GM19395 (cell line): Measurements from ENCODE around the gene TBC1D16.
"Not testable (repeated sequence)": the region's sequence is repeated elsewhere in the genome, so short reads cannot be mapped to it uniquely, and the experiment has no call there.

ENCODE experiments used
- ATAC-seq: cut with Tn5 transposase; IDR thresholded peaks from one replicate; pipeline ENCODE4 v1.9.1; 2021; ENCODE audit warnings: mild to moderate bottlenecking, moderate library complexity; ENCODE audit not compliant: unreplicated experiment

The TBC1D16 gene

DNA sequence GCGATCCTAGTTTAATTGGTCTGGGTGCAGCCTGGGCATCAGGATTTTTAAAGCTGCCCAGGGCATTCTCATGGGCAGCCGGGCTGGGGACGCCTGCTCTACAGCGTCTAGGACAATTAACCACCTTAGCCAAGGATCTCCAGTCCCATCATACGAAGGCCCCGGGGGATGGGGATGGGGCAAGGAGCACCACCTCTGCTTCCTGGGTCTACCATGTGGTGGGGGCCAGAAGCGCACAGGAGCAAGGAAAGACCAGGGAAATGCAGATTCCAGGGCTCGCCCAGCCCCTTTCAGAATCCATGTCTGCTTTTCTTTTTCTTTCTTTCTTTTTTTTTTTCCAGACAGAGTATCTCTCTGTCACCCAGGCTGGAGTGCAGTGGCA lies 29.3 kb downstream of the TBC1D16 start:
- no peak for ATAC-seq

DNA sequence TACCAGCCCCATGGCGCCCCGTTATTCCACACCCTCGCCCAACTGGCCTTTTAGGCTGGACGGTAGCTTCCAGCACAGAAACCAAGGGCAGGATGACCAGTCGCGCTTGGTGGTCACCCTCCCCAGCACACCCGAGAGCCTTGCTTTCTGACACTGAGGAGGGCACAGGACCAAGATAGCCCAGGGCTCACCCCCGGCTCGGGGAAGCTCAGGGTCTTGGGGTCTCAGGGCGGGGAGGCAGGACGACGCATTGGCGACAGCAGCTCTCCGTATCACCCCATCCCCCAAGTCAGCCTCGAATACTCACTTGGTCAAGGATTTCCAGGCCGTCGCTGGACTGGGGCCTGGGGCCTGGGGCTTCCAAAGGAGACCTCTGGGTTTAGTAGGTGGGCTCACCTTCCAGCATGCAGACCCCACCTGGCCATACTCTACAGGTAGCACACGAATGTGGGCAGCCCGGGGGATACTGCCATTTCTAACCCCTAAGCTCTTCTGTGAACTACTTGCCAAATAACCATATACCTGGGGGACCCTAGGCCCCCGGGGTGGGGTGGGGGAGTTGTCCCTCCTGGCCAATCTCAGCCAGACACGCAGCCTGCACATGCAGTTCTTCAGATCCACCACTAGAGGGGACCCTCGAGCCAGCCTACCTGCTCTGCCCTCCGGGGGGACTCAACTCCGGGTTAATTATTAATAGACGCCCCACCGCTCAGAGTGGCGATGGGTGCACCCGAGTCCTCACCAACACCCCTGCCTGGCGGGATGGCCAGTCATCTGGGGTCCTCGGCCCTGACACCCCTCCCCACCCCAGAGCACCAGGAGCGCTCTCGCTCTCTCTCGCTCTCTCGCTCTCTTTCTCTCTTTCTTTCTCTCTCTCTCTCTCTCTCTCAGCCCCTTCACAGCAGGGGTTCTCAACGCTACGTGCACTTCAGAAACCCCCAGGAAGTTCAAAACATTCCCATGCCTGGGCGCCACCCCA lies 30.0 kb downstream of the TBC1D16 start:
- no peak for ATAC-seq

DNA sequence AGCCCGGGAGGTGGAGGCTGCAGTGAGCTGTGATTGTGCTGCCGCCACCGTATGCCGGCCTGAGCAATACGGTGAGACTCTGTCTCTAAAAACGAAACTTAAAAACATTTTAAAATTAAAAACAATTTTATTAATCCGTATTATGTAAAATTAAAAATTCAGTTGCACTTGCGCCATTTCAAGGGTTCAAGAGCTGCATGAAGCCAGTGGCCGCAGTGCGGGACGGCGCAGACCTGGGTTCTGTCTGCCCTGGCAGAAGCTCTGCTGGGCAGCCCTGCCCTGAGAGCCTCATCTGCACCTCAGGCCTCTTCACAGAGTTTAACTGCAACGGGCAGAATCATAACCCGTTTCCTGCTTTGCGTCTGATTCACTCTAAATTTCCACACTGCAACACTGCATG lies 31.7 kb downstream of the TBC1D16 start:
- ATAC-seq, result no peak

DNA sequence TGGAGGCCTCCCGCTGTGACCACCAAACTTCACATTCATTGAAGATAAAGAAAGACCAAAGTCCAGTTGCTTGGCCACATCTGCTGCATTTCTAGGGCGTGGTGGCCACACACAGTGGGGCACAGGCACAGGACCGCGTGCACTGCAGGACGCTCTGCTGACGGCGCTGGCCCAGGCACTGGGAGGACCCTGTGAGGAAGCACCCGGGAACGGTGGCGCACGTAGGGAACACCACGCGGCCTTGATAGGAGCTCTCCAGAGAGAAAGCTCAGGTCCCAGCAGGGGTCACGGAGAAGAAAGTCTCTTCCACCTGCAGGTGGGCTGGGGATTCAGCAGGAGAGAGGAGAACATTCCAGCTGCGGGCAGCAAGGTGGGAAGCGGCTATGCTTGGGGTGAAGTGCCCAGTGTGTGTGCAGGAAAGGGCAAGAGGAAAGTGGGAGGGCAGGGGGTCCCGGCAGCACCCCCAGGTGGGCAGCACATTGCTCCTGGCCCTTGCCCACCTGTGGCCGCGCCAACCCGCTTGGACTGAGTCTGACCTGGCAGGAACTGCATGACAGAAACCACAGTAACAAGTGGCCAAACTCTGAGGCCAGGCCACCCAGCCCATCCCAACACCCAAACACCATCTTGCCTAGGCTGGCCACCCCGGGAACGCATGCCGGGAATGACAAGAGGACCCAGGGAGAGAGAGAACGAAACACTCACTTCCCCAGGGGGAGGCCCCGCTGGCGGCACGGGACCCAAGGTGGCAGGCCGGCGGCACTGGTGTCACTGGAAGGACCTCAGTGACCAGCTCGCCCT lies 32.8 kb downstream of the TBC1D16 start:
- no peak for ATAC-seq

DNA sequence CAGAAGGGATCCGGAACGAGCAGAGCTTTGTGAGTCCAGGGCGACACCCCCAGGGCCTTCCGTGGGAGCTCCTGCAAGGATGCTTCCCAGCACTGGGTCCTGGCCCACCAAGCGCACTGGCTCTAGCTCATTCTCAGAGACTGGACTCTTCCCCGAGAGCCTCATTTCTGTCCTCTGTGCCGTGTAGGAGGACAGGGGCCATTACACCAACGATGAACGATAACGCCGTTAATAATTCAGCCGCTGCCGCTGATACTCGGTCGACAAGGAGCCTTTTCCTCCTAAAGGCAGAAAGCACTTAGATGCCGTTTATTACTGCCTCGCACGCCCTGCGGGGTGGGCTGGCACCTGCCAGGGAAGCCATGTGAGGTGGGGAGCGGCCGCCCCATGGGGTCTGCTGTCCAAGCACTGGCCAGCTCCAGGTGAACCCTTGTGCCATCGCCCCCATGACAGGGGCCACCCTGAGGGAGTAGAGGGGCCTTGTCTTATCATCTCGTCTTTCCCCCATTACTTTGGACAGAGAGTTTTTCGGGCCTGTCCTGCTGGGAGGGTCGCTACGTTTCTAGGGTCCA lies 33.5 kb downstream of the TBC1D16 start:
- no peak for ATAC-seq

DNA sequence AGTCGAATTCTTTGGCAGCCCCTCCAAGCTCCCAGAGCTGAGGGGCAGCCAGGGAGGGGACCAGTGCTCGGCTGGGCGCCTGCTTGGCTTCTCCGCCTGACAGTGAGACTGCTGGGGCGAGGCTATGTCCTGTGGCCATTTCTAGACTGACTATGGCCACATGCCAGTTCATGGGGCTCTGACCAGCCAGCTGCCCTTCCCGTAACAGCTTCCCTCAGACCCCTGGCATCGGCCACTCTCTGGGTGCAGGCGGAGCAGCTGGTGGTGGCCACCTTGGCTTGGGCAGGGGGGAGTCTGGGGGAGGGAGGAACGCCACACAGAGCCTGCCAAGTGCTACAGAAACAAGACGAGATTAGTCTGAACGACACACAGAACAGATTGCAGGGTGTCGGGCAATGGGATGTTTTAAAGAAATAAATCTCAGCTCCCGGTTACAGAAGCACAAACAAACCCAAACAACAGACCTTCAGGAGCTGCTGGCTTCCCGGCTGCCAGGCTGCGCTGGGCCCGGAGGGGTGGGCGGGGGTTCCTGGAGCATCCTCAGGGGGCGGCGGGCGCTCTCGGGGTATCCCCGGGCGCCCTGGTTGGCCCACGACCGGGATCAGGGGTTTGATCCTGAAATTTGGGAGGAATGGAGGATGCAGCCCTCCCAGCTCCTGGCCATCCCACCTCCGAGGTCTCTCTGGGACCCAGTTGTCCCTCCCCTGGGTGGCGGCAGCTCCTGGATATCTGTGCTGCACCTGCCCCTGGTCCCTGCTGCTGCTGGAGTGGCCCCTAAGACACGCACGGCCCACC lies 34.5 kb downstream of the TBC1D16 start:
- no peak for ATAC-seq

DNA sequence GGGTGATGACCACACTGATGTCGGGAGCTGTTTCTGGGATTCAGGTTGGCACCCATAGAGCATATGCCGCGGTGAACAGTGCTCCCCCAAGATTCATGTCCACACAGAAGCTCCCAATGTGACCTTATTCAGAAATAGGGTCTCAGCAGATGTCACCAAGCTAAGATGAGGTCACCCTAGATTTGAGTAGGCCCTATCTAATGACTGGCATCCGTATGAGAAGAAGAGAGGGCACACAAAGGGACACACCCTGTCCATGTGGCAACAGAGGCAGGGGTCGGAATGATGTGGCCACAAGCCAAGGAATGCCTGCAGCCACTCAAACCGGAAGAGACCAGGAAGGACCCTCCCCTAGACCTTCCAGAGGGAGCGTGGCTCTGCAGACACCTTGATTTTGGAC lies 35.5 kb downstream of the TBC1D16 start:
- no peak for ATAC-seq

DNA sequence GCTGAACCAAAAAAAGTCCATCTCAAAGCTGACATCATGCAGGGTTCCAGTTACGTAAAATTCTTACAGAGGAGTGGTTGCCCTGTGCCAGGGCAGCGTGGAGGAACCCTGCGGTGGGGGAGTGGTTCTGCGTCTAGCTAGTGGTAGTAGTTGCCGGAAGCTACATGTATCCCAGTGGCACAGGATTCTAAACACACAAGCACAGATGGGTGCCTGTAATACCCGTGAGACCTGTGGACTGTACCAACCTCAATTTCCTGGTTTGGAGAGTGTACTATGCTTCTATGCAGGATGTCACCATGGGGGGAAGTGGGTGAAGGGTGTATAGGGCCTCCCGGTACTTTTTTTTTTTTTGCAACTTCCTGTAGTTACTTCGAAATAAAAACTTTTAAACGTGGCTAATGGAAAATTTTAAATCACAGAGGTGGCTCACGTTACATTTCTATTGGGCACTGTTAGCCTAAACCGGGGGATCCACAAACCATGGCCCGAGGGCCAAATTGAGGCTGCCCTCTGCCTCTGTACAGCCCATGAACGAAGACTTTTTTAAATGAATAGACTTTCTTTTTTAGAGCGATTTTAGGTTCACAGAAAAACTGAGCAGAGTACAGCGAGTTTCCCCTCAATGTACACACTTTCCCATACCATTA lies 38.5 kb downstream of the TBC1D16 start:
- ATAC-seq, result no peak

DNA sequence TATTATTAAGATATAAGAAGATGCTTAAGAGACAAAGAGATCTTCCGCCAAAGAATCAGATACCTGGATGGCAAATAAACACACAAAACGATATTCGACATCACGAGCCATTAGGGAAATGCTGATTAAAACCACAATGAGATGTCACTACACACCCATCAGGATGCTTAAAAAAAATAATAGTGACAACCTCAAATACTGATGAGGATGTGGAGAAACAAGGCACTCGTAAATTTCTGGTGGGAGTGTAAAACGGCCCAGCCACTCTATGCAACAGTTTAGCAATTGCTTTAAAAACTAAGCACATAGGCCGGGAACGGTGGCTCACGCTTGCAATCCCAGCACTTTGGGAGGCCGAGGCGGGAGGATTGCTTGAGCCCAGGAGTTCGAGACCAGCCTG lies 39.4 kb downstream of the TBC1D16 start:
- ATAC-seq, result no peak

DNA sequence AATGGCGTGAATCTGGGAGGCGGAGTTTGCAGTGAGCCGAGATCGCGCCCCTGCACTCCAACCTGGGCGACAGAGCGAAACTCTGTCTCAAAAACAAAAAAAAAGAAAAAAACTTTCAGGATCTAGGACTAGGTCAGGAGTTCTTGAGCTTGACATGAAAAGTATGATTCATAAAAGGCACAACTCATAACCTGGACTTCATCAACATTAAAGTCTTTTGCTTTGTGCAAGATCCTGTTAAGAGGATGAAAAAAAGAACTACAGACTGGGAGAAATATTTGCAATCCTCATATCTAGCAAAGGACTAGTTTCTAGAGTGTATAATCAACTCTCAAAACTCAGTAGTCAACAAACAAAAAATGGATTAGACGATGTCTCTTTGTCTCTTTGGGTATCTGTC lies 40.0 kb downstream of the TBC1D16 start:
- no peak for ATAC-seq

DNA sequence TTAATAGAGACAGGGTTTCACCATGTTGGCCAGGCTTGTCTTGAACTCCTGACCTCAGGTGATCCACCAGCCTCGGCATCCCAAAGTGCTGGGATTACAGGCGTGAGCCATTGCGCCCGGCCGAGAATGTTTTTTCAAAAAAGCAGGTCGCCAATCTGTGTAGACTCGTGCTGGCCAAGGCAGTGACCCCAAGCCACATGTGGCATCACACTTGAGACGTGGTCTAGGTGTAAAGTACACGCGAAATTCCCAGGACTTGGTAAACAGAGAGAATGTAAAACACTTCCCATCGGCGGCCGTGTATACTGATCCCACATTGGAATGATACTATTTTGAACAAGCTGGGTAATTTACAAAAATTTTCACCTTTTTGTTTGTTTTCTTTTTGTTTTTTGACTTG lies 41.1 kb downstream of the TBC1D16 start:
- no peak for ATAC-seq

DNA sequence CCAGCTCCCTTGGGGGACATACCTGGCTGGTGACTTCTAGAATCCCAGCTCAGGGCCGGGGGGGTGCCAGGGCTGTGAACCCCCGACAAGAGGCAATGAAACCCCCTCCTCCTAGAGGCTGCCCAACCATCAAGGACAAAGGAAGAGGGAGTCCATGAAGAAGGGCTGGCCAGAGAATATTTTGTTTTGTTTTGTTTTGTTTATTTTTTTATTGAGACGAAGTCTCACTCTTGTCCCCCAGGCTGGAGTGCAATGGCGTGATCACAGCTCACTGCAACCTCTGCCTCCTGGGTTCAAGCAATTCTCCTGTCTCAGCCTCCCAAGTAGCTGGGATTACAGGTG lies 41.5 kb downstream of the TBC1D16 start:
- ATAC-seq, result not testable (repeated sequence)

DNA sequence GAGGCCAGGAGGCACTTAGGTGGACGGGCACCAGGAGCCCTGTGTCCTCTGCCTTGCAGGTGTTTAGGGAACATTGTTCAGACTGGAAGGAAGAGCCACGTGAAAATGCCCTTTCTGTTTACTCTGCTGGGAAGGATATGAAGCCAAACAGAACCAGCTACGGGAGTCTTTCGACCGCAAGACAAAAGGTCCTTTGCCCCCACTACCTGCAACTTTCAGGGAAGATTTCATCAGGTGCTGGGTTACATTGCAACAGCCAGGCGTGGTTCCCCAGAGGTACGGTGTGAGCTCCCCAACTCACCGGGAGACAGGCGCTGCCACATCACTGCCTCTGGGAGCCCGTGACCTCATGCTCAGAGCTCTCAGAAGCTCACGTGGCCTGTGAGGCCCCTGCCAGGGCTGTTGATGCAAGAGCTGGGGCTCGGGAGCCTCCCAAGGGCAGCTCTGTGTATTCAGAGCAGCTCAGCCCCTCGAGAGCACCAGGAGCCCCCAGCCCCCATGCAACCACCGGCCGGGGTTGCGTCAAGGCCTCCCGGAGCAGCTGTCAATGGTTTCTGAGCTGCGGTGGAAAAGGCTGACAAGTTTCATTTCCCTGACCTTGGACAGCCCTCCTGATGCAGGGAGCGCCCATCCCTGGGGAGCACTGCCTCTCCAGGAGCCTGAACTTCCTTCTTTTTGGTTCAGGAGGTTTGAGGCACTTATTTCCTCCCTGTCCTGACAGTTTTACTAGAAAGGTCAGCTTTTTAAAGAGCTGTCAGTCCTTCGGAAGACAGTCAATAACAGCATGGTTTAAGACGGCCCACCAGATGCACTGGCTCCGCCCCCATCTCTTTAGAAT lies 42.1 kb downstream of the TBC1D16 start:
- no peak for ATAC-seq

DNA sequence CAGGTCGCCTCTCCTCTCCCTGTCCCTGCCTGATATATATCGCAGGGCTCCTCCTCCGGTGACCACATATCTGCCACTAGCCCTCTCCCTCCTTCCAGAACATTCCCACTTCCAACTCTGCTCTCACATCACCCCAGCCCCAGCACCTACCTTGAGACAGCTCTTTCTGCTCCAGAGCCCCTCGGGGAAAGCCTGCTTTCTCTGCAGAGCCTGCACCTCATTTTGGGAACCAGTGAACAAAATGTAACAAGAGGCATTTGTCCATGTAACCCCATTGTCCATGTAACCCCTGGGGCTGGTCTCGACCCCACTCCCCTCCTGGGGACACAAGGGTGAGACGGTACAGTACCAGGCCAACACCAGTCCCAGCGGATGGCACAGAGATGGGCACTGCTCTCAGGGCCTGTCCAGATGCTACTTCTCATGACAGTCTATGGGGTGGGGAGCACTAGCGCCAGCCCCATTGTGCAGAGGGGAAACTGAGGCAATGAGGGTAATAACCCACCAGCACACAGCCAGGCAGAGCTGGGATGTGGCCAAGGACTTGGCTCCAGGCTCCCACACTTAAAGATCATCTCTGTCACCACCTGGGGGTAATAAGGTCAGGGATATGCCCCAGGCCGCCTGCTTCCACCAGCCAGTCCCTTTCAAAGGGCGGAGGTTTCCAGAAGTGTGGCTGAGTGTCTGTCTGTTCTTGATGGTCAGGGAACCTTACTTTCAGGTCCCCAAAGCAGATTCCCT lies 42.9 kb downstream of the TBC1D16 start:
- ATAC-seq, result no peak

DNA sequence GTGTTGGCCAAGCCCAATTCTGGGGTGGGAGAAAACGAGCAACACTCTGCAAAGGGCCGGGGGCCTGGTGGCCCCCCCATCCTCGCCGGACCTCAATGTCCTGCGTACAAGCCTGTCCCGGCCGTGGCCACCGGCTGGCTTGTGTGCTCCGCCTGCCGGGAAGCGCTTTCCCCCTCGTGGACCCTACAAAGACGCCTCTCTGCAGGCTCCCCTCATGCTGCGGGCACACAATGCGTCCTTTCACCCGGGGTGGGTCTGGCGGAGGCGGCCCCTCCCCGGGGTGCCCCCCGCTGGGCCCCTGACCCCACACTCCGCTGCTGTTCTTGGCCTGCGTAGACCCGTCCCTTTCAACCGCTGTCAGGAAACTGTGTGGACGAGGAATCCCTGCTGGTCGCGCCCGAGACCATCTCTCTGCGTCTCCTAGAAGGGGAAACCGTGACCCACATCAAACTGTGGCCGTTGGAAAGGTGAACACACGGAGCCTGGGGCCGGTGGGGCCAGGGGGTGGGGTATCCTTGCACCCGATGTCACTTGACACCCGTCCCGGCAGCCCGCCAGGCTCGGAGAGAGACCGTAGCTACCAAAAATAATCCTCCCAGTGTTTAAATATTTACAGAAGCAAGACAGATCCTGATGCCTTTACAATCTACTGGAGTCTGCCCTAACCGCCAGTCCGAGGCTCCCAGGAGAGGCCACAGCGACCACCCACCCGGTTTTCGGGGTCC lies 43.6 kb downstream of the TBC1D16 start:
- no peak for ATAC-seq

DNA sequence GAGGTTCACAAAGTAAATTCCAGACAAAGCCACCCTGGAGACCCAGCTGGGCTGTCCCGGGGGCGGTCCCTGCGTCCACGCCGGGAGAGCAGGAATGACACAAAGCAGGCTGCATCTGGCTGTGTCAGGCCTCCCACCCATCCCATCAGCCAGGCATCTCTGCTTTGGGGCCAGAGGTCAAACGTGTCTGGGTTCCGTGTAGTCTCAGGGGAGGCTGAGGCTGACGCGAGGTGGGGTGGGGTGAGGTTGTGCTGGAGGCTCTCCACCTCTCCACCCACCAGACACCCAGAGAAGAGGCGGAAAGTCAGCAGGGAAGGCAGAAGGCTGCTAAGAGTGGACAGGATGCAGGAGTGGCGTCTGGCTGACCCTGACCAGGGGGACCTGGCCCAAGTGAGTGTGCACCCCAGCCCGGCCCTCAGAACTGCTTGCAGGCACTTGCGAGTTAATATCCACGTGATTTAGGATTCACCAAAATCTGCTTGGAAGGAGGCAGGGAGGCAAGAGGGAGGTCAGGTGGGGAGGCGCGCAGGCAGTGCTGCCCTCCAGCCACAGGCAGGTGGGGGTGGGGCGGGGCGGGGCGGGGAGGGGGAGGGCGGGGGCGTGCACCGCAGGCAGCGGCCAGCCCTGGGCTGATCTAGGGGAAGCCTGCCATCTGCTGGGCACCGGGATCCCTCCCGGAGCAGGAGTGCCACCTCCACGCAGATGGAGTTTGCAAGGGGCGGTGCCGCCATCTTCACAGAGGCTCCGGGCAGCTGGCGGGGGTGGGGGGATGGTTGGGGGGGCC lies 44.3 kb downstream of the TBC1D16 start:
- ATAC-seq, result no peak

DNA sequence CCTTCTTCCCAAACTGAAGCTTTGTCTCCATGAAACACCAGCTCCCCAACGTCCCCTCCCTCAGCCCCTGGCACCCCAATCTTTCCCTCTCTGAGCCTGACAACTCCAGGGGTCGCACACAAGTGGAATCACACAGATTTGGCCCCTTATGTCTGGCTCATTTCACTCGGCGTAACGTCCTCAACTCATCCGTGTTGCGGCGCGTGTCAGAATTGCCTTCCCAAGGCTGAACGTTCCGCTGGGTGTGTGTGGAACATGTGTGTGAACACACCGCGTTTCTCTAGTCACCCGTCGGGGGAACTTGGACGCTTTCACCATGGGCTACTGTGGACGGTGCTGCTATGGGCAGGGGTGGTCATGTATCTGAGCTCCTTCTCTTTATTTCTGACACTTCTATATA lies 45.0 kb downstream of the TBC1D16 start:
- no peak for ATAC-seq
